IMR-90 (cell line): ENCODE measurements around the gene MTIF3. TPM values are rescaled to one million over a fixed set of nuclear protein-coding genes. Genes with fewer than 3 reads are reported as not detected.

Experiments used
- ATAC-seq: fragments of 200-7000 bp; cut with Tn5 transposase; 2 replicates; pipeline ENCODE4 v1.9.1; 2020; ENCODE audit warnings: low read depth, mild to moderate bottlenecking, moderate library complexity
- BruUV-seq: library from RNA; stranded (reverse); fragments of 400-500 nt; replicated peaks from 2 replicates; lab custom pipeline; 2021; lab: Mats Ljungman, UMichigan
- CTCF ChIA-PET: fragments of 300-600 bp; formaldehyde crosslinking; extraction: SDS; loops from one replicate; lab custom pipeline; 2021; ENCODE audit warnings: antibody characterized with exemption; lab: Yijun Ruan, JAX
- POLR2A ChIA-PET: fragments of 300-600 bp; sonication (Branson Sonifier 250); formaldehyde crosslinking; loops from one replicate; lab custom pipeline; 2022; ENCODE audit warnings: antibody characterized with exemption; ENCODE audit not compliant: unreplicated experiment; lab: Charles Lee
- DNase-seq: peaks from one replicate; pipeline ENCODE4 v3.0.0; 2013
- H2AFZ ChIP-seq: replicated peaks from 2 replicates; pipeline ENCODE3; 2013; ENCODE audit warnings: low read length, mild to moderate bottlenecking; ENCODE audit not compliant: poor library complexity
- H2AK5ac ChIP-seq: 2 replicates; pipeline ENCODE4 v1.6.1; 2013; ENCODE audit warnings: low read depth, low read length, inconsistent platforms
- H2AK9ac ChIP-seq: replicated peaks from 2 replicates; pipeline ENCODE3; 2013; ENCODE audit warnings: mild to moderate bottlenecking, low read depth, low read length, moderate library complexity; ENCODE audit not compliant: poor library complexity
- H2BK120ac ChIP-seq: 2 replicates; pipeline ENCODE4 v1.6.1; 2013; ENCODE audit warnings: low read depth, low read length, inconsistent platforms
- H2BK15ac ChIP-seq: 3 replicates; pipeline ENCODE4 v1.6.1; 2013; ENCODE audit warnings: low read depth, low read length, inconsistent platforms
- H2BK20ac ChIP-seq: 2 replicates; pipeline ENCODE4 v1.6.1; 2013; ENCODE audit warnings: low read depth, mild to moderate bottlenecking, inconsistent platforms, low read length, moderate library complexity
- H2BK5ac ChIP-seq: 2 replicates; pipeline ENCODE4 v1.6.1; 2013; ENCODE audit warnings: mild to moderate bottlenecking, low read depth, low read length, inconsistent platforms; ENCODE audit not compliant: poor library complexity, severe bottlenecking
- H3K14ac ChIP-seq: replicated peaks from 2 replicates; pipeline ENCODE4 v1.6.1; 2013; ENCODE audit warnings: low read depth, low read length, inconsistent platforms
- H3K18ac ChIP-seq: 2 replicates; pipeline ENCODE4 v1.6.1; 2013; ENCODE audit warnings: low read depth, low read length, control low read depth
- H3K23ac ChIP-seq: 2 replicates; pipeline ENCODE4 v1.6.1; 2013; ENCODE audit warnings: low read depth, low read length, inconsistent platforms
- H3K27ac ChIP-seq: 2 replicates; pipeline ENCODE4 v1.5.1; 2013; ENCODE audit warnings: mild to moderate bottlenecking, control low read depth, low read length; ENCODE audit not compliant: insufficient read depth
- H3K27me3 ChIP-seq: 2 replicates; pipeline ENCODE4 v1.6.1; 2013; ENCODE audit warnings: low read length; ENCODE audit not compliant: control insufficient read depth, insufficient read depth
- H3K36me3 ChIP-seq: 2 replicates; pipeline ENCODE4 v1.6.1; 2013; ENCODE audit warnings: low read length, mixed read lengths; ENCODE audit not compliant: control insufficient read depth, insufficient read depth
- H3K4ac ChIP-seq: 2 replicates; pipeline ENCODE4 v1.6.1; 2013; ENCODE audit warnings: low read depth, low read length, inconsistent platforms
- H3K4me1 ChIP-seq: 2 replicates; pipeline ENCODE4 v1.6.1; 2013; ENCODE audit warnings: low read length, mixed read lengths; ENCODE audit not compliant: control insufficient read depth, insufficient read depth
- H3K4me2 ChIP-seq: 2 replicates; pipeline ENCODE4 v1.6.1; 2013; ENCODE audit warnings: low read depth, mild to moderate bottlenecking, control low read depth, low read length, moderate library complexity
- H3K4me3 ChIP-seq: 2 replicates; pipeline ENCODE4 v1.5.1; 2013; ENCODE audit warnings: low read depth, mild to moderate bottlenecking, control low read depth, low read length, moderate library complexity; ENCODE audit not compliant: insufficient read depth
- H3K56ac ChIP-seq: 2 replicates; pipeline ENCODE4 v1.6.1; 2013; ENCODE audit warnings: low read length, inconsistent platforms; ENCODE audit not compliant: insufficient read depth; ENCODE audit errors: extremely low read depth
- H3K79me1 ChIP-seq, 2 experiments: 2 replicates each; pipeline ENCODE4 v1.6.1; 2013; ENCODE audit warnings: low read length in 2 of 2, inconsistent platforms in 1 of 2, low read depth in 1 of 2
- H3K9ac ChIP-seq: 2 replicates; pipeline ENCODE4 v1.6.1; 2013; ENCODE audit warnings: low read depth, low read length, control low read depth
- H3K9me1 ChIP-seq: 2 replicates; pipeline ENCODE4 v1.6.1; 2013; ENCODE audit warnings: low read length, inconsistent platforms; ENCODE audit not compliant: insufficient read depth
- H3K9me3 ChIP-seq: 2 replicates; pipeline ENCODE4 v1.6.1; 2013; ENCODE audit warnings: low read length; ENCODE audit not compliant: control insufficient read depth, insufficient read depth
- H4K20me1 ChIP-seq: 2 replicates; pipeline ENCODE4 v1.6.1; 2013; ENCODE audit warnings: low read length, inconsistent platforms; ENCODE audit not compliant: insufficient read depth
- H4K5ac ChIP-seq: 2 replicates; pipeline ENCODE4 v1.6.1; 2013; ENCODE audit warnings: mild to moderate bottlenecking, low read depth, low read length, control low read depth
- H4K8ac ChIP-seq, 2 experiments: 2 replicates each; pipeline ENCODE4 v1.6.1; 2013; ENCODE audit warnings: low read depth in 2 of 2, low read length in 2 of 2, control low read depth in 1 of 2, inconsistent platforms in 1 of 2
- H4K91ac ChIP-seq: 2 replicates; pipeline ENCODE4 v1.6.1; 2013; ENCODE audit warnings: low read depth, low read length, inconsistent platforms; ENCODE audit not compliant: insufficient read depth
- BHLHE40 ChIP-seq: fragments of 150-350 bp; IDR thresholded peaks from 2 replicates; pipeline ENCODE4 v1.6.1; 2016; ENCODE audit warnings: mild to moderate bottlenecking, low read depth, low read length
- CEBPB ChIP-seq: IDR thresholded peaks from 2 replicates; pipeline ENCODE4 v1.6.1; 2012; ENCODE audit warnings: low read depth, low read length, improper control_type of control experiment
- CHD1 ChIP-seq: IDR thresholded peaks from 2 replicates; pipeline ENCODE4 v1.6.1; 2012; ENCODE audit warnings: low read depth, low read length, improper control_type of control experiment
- FOS ChIP-seq: fragments of 150-350 bp; IDR thresholded peaks from 2 replicates; pipeline ENCODE4 v1.6.1; 2016; ENCODE audit warnings: low read depth, low read length
- MAFK ChIP-seq: IDR thresholded peaks from 2 replicates; pipeline ENCODE4 v1.6.1; 2012; ENCODE audit warnings: low read depth, low read length, improper control_type of control experiment
- MAZ ChIP-seq: IDR thresholded peaks from 2 replicates; pipeline ENCODE4 v1.6.1; 2012; ENCODE audit warnings: low read depth, mild to moderate bottlenecking, low read length, improper control_type of control experiment, moderate library complexity, borderline replicate concordance
- MXI1 ChIP-seq: IDR thresholded peaks from 2 replicates; pipeline ENCODE4 v1.6.1; 2012; ENCODE audit warnings: low read depth, mild to moderate bottlenecking, low read length, moderate library complexity, borderline replicate concordance
- NFE2L2 ChIP-seq: fragments of 150-350 bp; IDR thresholded peaks from 2 replicates; pipeline ENCODE4 v1.6.1; 2016; ENCODE audit warnings: low read depth, mild to moderate bottlenecking, low read length
- POLR2A ChIP-seq: IDR thresholded peaks from 2 replicates; pipeline ENCODE4 v1.6.1; 2012; ENCODE audit warnings: mild to moderate bottlenecking, low read depth, low read length
- RAD21 ChIP-seq: IDR thresholded peaks from 2 replicates; pipeline ENCODE4 v1.6.1; 2012; ENCODE audit warnings: low read length, improper control_type of control experiment
- RCOR1 ChIP-seq: IDR thresholded peaks from 2 replicates; pipeline ENCODE4 v1.6.1; 2012; ENCODE audit warnings: mild to moderate bottlenecking, low read length, improper control_type of control experiment; ENCODE audit not compliant: insufficient replicate concordance
- RFX5 ChIP-seq: IDR thresholded peaks from 2 replicates; pipeline ENCODE4 v1.8.0; 2012; ENCODE audit warnings: low read depth, mild to moderate bottlenecking, low read length, moderate library complexity
- SMC3 ChIP-seq: fragments of 150-350 bp; IDR thresholded peaks from 2 replicates; pipeline ENCODE4 v1.6.1; 2016; ENCODE audit warnings: low read depth, mild to moderate bottlenecking, antibody characterized with exemption, low read length, moderate library complexity
- WGBS, 2 experiments: methylation state at CpG; one replicate each; pipeline versions ENCODE4 v1.1.5 to v1.1.7; 2013; ENCODE audit warnings: missing lambda C conversion rate in 2 of 2; ENCODE audit not compliant: insufficient read length in 1 of 2; ENCODE audit errors: extremely low coverage in 2 of 2; 5-methylcytosine and 5-hydroxymethylcytosine counted together
- dilution Hi-C: fragments of 300-500 bp; cut with HindIII; formaldehyde crosslinking; loops from one replicate; pipeline ENCODE4 v1.14.3; 2018; ENCODE audit warnings: low sequenced_read_pairs; ENCODE audit not compliant: unreplicated experiment
- in situ Hi-C: fragments of 300-500 bp; cut with MboI; formaldehyde crosslinking; loops from 3 replicates; pipeline ENCODE4 v1.14.3; 2019; ENCODE audit warnings: low sequenced_read_pairs, inconsistent platforms, mixed read lengths
- intact Hi-C: fragments of 100-400 bp; cut with micrococcal nuclease; formaldehyde crosslinking; loops from 2 replicates; pipeline ENCODE4 v1.10.0; 2022
- polyA plus RNA-seq, 3 experiments: library from polyadenylated mRNA; depleted of rRNA; stranded (reverse); fragments of >200 nt; gene quantifications; 2 replicates each; pipeline ENCODE4 v1.2.3, GENCODE V29; 2012; ENCODE audit warnings: low replicate concordance in 1 of 3
- total RNA-seq: library from RNA; depleted of rRNA; stranded (reverse); fragments of >200 nt; gene quantifications from 2 replicates; pipeline ENCODE4 v1.2.3, GENCODE V29; 2012
- TF ChIP-seq, protein P1 (sequence below): fragments of 150-350 bp; IDR thresholded peaks from 2 replicates; pipeline ENCODE4 v1.6.1; 2016; ENCODE audit warnings: low read depth, mild to moderate bottlenecking, low read length, moderate library complexity, borderline replicate concordance
- TF ChIP-seq, protein P2 (sequence below): conservative IDR thresholded peaks from 2 replicates; pipeline ENCODE4 v1.5.1; 2012; ENCODE audit warnings: mild to moderate bottlenecking, low read depth, low read length, improper control_type of control experiment
- TF ChIP-seq, protein P3 (sequence below): fragments of 150-350 bp; IDR thresholded peaks from 2 replicates; pipeline ENCODE4 v1.6.1; 2017; ENCODE audit warnings: mild to moderate bottlenecking, antibody characterized with exemption, low read length, low read depth

The MTIF3 gene
- total and polyA plus RNA-seq, 2 of the 4 experiments (the other 2 are of a cell fraction), result 31.7 to 41.0 TPM

DNA sequence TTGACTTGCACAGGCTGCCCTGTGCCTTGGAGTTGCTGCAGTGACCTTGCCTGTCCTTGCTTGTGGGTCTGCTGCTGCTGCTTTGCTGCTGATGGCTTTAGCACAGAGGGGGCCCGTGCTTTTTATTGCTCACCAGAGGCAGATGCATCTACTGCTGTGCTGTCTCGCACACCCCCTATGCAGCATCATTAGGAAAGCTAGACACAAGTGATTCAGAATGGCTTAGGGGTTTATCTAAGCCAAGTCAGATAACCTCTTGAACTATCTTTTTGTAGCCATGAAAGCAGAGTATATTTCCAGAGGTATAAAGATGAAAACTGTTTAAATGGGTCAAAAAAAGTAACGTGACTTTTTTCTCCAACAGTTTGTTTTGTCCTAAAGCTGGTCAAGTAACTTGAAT is 18.2 kb downstream of the MTIF3 start:
- no peak overlapping the region for H3K18ac ChIP-seq
- H4K8ac ChIP-seq, result no peak overlapping the region
- H3K4ac ChIP-seq, result no peak overlapping the region
- H3K4me2 ChIP-seq, result no peak overlapping the region
- peaks cover 0 to 24% of the 10 kb centered on the region in 2 experiments; a peak in 3 of 4 replicates for H3K79me1 ChIP-seq
- dilution Hi-C loops (no loop called here), in situ Hi-C loops (no loop called here), intact Hi-C loops (no loop called here)
- 80% methylated on average over 1 of the region's 3 CpGs; no CpG with 5 or more reads in 1 of the 2 experiments for WGBS, 2 experiments
- no peak overlapping the region for H3K14ac ChIP-seq
- H2BK5ac ChIP-seq, result no peak overlapping the region
- no peak overlapping the region for H3K4me3 ChIP-seq
- TF ChIP-seq CEBPB (no peak), SMC3 (no peak), MXI1 (no peak), BHLHE40 (no peak), FOS (no peak), RCOR1 (no peak), NFE2L2 (no peak), POLR2A (no peak), RAD21 (no peak), CHD1 (no peak), MAFK (no peak), RFX5 (no peak), MAZ (no peak)
- TF ChIP-seq, protein P1, sequence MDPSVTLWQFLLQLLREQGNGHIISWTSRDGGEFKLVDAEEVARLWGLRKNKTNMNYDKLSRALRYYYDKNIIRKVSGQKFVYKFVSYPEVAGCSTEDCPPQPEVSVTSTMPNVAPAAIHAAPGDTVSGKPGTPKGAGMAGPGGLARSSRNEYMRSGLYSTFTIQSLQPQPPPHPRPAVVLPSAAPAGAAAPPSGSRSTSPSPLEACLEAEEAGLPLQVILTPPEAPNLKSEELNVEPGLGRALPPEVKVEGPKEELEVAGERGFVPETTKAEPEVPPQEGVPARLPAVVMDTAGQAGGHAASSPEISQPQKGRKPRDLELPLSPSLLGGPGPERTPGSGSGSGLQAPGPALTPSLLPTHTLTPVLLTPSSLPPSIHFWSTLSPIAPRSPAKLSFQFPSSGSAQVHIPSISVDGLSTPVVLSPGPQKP, result no peak
- TF ChIP-seq, protein P2, sequence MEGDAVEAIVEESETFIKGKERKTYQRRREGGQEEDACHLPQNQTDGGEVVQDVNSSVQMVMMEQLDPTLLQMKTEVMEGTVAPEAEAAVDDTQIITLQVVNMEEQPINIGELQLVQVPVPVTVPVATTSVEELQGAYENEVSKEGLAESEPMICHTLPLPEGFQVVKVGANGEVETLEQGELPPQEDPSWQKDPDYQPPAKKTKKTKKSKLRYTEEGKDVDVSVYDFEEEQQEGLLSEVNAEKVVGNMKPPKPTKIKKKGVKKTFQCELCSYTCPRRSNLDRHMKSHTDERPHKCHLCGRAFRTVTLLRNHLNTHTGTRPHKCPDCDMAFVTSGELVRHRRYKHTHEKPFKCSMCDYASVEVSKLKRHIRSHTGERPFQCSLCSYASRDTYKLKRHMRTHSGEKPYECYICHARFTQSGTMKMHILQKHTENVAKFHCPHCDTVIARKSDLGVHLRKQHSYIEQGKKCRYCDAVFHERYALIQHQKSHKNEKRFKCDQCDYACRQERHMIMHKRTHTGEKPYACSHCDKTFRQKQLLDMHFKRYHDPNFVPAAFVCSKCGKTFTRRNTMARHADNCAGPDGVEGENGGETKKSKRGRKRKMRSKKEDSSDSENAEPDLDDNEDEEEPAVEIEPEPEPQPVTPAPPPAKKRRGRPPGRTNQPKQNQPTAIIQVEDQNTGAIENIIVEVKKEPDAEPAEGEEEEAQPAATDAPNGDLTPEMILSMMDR, result no peak
- TF ChIP-seq, protein P3, sequence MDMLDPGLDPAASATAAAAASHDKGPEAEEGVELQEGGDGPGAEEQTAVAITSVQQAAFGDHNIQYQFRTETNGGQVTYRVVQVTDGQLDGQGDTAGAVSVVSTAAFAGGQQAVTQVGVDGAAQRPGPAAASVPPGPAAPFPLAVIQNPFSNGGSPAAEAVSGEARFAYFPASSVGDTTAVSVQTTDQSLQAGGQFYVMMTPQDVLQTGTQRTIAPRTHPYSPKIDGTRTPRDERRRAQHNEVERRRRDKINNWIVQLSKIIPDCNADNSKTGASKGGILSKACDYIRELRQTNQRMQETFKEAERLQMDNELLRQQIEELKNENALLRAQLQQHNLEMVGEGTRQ, result no peak
- H4K20me1 ChIP-seq, result no peaks in the 10 kb centered on the region
- no peak overlapping the region for H4K91ac ChIP-seq
- H4K5ac ChIP-seq, result no peak overlapping the region
- H2AK9ac ChIP-seq, result no peak overlapping the region
- H2AK5ac ChIP-seq, result no peak overlapping the region
- H2BK20ac ChIP-seq, result no peak overlapping the region
- no peaks in the 10 kb centered on the region for H3K27me3 ChIP-seq
- BruUV-seq, result no TSS peak
- no peaks in the 10 kb centered on the region for H3K4me1 ChIP-seq
- H3K9me3 ChIP-seq, result no peaks in the 10 kb centered on the region
- ChIA-PET CTCF (no interaction called here), POLR2A (no interaction called here)
- no peak overlapping the region for H3K56ac ChIP-seq
- DNase-seq (no peak), ATAC-seq (no peak)
- H3K23ac ChIP-seq, result no peak overlapping the region
- H2BK120ac ChIP-seq, result no peak overlapping the region
- peaks cover 32% of the 10 kb centered on the region for H3K36me3 ChIP-seq
- H3K27ac ChIP-seq, result no peak overlapping the region
- H2BK15ac ChIP-seq, result no peak overlapping the region
- H3K9ac ChIP-seq, result no peak overlapping the region
- peaks cover 2% of the 10 kb centered on the region; the same call in 1 of the 2 replicates for H3K9me1 ChIP-seq
- no peak overlapping the region for H2AFZ ChIP-seq
